HG02870 (cell line): ENCODE data around the gene HS6ST3.

Experiments used
- ATAC-seq: cut with Tn5 transposase; IDR thresholded peaks from one replicate; pipeline ENCODE4 v1.9.1; 2021; ENCODE audit warnings: mild to moderate bottlenecking, moderate library complexity; ENCODE audit not compliant: unreplicated experiment

The HS6ST3 gene

GRCh38 chr13:96294930-96295881 is 205.3 kb downstream of the HS6ST3 start:
- no peak for ATAC-seq

GRCh38 chr13:96297360-96297759 is 207.5 kb downstream of the HS6ST3 start:
- ATAC-seq: no peak

- no peak for ATAC-seq
Measured at GRCh38 chr13:96299235-96299634, 209.3 kb downstream of the HS6ST3 start.

- no peak for ATAC-seq
Measured at GRCh38 chr13:96308568-96308967, 218.7 kb downstream of the HS6ST3 start.

- ATAC-seq: no peak
Measured at GRCh38 chr13:96314974-96315373, 225.1 kb downstream of the HS6ST3 start.

- ATAC-seq: no peak
Measured at GRCh38 chr13:96338030-96338429, 248.1 kb downstream of the HS6ST3 start.

GRCh38 chr13:96342286-96342685 is 252.4 kb downstream of the HS6ST3 start:
- no peak for ATAC-seq

- no peak for ATAC-seq
Measured at GRCh38 chr13:96342852-96343465, 253.1 kb downstream of the HS6ST3 start.

GRCh38 chr13:96346921-96347320 is 257.0 kb downstream of the HS6ST3 start:
- no peak for ATAC-seq

- ATAC-seq: no peak
Measured at GRCh38 chr13:96373597-96373996, 283.7 kb downstream of the HS6ST3 start.

- no peak for ATAC-seq
Measured at GRCh38 chr13:96377835-96378234, 287.9 kb downstream of the HS6ST3 start.

- no peak for ATAC-seq
Measured at GRCh38 chr13:96379967-96380366, 290.1 kb downstream of the HS6ST3 start.

GRCh38 chr13:96381681-96382080 is 291.8 kb downstream of the HS6ST3 start:
- ATAC-seq: no peak

GRCh38 chr13:96388598-96388997 is 298.7 kb downstream of the HS6ST3 start:
- ATAC-seq: no peak

- ATAC-seq: no peak
Measured at GRCh38 chr13:96391606-96392005, 301.7 kb downstream of the HS6ST3 start.

- no peak for ATAC-seq
Measured at GRCh38 chr13:96397807-96398206, 307.9 kb downstream of the HS6ST3 start.

GRCh38 chr13:96398486-96398885 is 308.6 kb downstream of the HS6ST3 start:
- ATAC-seq: no peak

- no peak for ATAC-seq
Measured at GRCh38 chr13:96403241-96403640, 313.3 kb downstream of the HS6ST3 start.

GRCh38 chr13:96403651-96404050 is 313.7 kb downstream of the HS6ST3 start:
- ATAC-seq: no peak

- ATAC-seq: no peak
Measured at GRCh38 chr13:96415831-96416385, 326.0 kb downstream of the HS6ST3 start.

- ATAC-seq: no peak
Measured at GRCh38 chr13:96417939-96418685, 328.2 kb downstream of the HS6ST3 start.
